ENCODE data around the gene NEK1. TPM values are rescaled to one million over a fixed set of nuclear protein-coding genes. Genes with fewer than 3 reads are reported as not detected.
A peak's percentile ranks its signal among the peaks of the same experiment; 100 is the strongest.

The NEK1 gene
- total and polyA plus RNA-seq, 2 experiments from 2014 or later: 7.6 to 14.3 TPM

- no peak overlapping the region for H3K4me2 ChIP-seq (ENCODE audit: unreplicated experiment)
- H3K9me2 ChIP-seq (ENCODE audit: insufficient read depth): no peaks in the 10 kb centered on the region
- H3K27me3 ChIP-seq (replicated peaks; ENCODE audit: insufficient read depth): no peaks in the 10 kb centered on the region
- no peaks in the 10 kb centered on the region for H4K20me1 ChIP-seq (ENCODE audit: insufficient read depth)
- H2AFZ ChIP-seq: no peak overlapping the region
- 68% methylated on average over 3 of the region's 3 CpGs for WGBS, 2 experiments (ENCODE audit: low coverage in 1 of 2, low lambda C conversion rate in 2 of 2, missing lambda C conversion rate in 2 of 2)
- peak; percentile 31 for DNase-seq
- H3K9me3 ChIP-seq (ENCODE audit: low read depth): no peaks in the 10 kb centered on the region
- H3K9ac ChIP-seq: no peak overlapping the region
- in situ Hi-C loops (cut with MboI): no loop called here
- H3K79me2 ChIP-seq (ENCODE audit: insufficient read depth): no peaks in the 10 kb centered on the region
- no peak overlapping the region for H3K4me3 ChIP-seq
- peaks cover 29% of the 10 kb centered on the region for H3K4me1 ChIP-seq (ENCODE audit: insufficient read depth)
- H3K36me3 ChIP-seq (ENCODE audit: low read depth): no peaks in the 10 kb centered on the region
- peaks cover 26% of the 10 kb centered on the region for H3F3A ChIP-seq (ENCODE audit: insufficient read depth)
- no peak overlapping the region for H3K27ac ChIP-seq
- TF ChIP-seq EZH2phosphoT487 (IDR thresholded peaks at IDR 0.05; ENCODE audit: insufficient read depth, low read depth): no peak
- TF ChIP-seq EZH2 (IDR thresholded peaks at IDR 0.05; ENCODE audit: insufficient read depth, poor library complexity, severe bottlenecking): no peak
Observed at GRCh38 chr4:169385376-169385775, 227.0 kb downstream of the NEK1 start.

GRCh38 chr4:169384779-169385178 lies 227.6 kb downstream of the NEK1 start:
- H3K4me1 ChIP-seq (ENCODE audit: insufficient read depth): peaks cover 29% of the 10 kb centered on the region
- no peaks in the 10 kb centered on the region for H3K27me3 ChIP-seq (replicated peaks; ENCODE audit: insufficient read depth)
- H3K4me3 ChIP-seq: no peak overlapping the region
- H2AFZ ChIP-seq: no peak overlapping the region
- H3K4me2 ChIP-seq (ENCODE audit: unreplicated experiment): peak overlapping the region; percentile 60
- no peak overlapping the region for H3K9ac ChIP-seq
- H3K27ac ChIP-seq: no peak overlapping the region
- DNase-seq: no peak
- no peaks in the 10 kb centered on the region for H3K9me2 ChIP-seq (ENCODE audit: insufficient read depth)
- in situ Hi-C loops (cut with MboI): no loop called here
- WGBS, 2 experiments (ENCODE audit: low coverage in 1 of 2, low lambda C conversion rate in 2 of 2, missing lambda C conversion rate in 2 of 2): 70 to 73% methylated on average over 3 of the region's 3 CpGs
- peaks cover 26% of the 10 kb centered on the region for H3F3A ChIP-seq (ENCODE audit: insufficient read depth)
- no peaks in the 10 kb centered on the region for H3K9me3 ChIP-seq (ENCODE audit: low read depth)
- no peaks in the 10 kb centered on the region for H3K79me2 ChIP-seq (ENCODE audit: insufficient read depth)
- no peaks in the 10 kb centered on the region for H3K36me3 ChIP-seq (ENCODE audit: low read depth)
- TF ChIP-seq EZH2phosphoT487 (IDR thresholded peaks at IDR 0.05; ENCODE audit: insufficient read depth, low read depth): no peak
- TF ChIP-seq EZH2 (IDR thresholded peaks at IDR 0.05; ENCODE audit: insufficient read depth, poor library complexity, severe bottlenecking): no peak
- H4K20me1 ChIP-seq (ENCODE audit: insufficient read depth): no peaks in the 10 kb centered on the region

- H3K4me3 ChIP-seq: no peak overlapping the region
- H3K4me1 ChIP-seq (ENCODE audit: insufficient read depth): peaks cover 29% of the 10 kb centered on the region
- peaks cover 4% of the 10 kb centered on the region for H3K9me3 ChIP-seq (ENCODE audit: low read depth)
- H3K4me2 ChIP-seq (ENCODE audit: unreplicated experiment): peak overlapping the region; percentile 60
- WGBS, 2 experiments (ENCODE audit: low coverage in 1 of 2, low lambda C conversion rate in 2 of 2, missing lambda C conversion rate in 2 of 2): 2 to 4% methylated on average over 3 of the region's 3 CpGs
- H3K9ac ChIP-seq: no peak overlapping the region
- in situ Hi-C loops (cut with MboI): no loop called here
- DNase-seq: peak; percentile 92
- H3K79me2 ChIP-seq (ENCODE audit: insufficient read depth): no peaks in the 10 kb centered on the region
- H3K27ac ChIP-seq: peak overlapping the region; percentile 66
- no peaks in the 10 kb centered on the region for H3K27me3 ChIP-seq (replicated peaks; ENCODE audit: insufficient read depth)
- no peak overlapping the region for H2AFZ ChIP-seq
- TF ChIP-seq EZH2 (IDR thresholded peaks at IDR 0.05; ENCODE audit: insufficient read depth, poor library complexity, severe bottlenecking): no peak
- TF ChIP-seq EZH2phosphoT487 (IDR thresholded peaks at IDR 0.05; ENCODE audit: insufficient read depth, low read depth): peak; percentile 96
- H3F3A ChIP-seq (ENCODE audit: insufficient read depth): peaks cover 26% of the 10 kb centered on the region
- no peaks in the 10 kb centered on the region for H4K20me1 ChIP-seq (ENCODE audit: insufficient read depth)
- H3K9me2 ChIP-seq (ENCODE audit: insufficient read depth): no peaks in the 10 kb centered on the region
- no peaks in the 10 kb centered on the region for H3K36me3 ChIP-seq (ENCODE audit: low read depth)
Observed at GRCh38 chr4:169383724-169384123, 228.7 kb downstream of the NEK1 start.

GRCh38 chr4:169379688-169380087 lies 232.7 kb downstream of the NEK1 start:
- in situ Hi-C loops (cut with MboI): no loop called here
- no peak for TF ChIP-seq EZH2 (IDR thresholded peaks at IDR 0.05; ENCODE audit: insufficient read depth, poor library complexity, severe bottlenecking)
- no peak for TF ChIP-seq EZH2phosphoT487 (IDR thresholded peaks at IDR 0.05; ENCODE audit: insufficient read depth, low read depth)
- Histone ChIP-seq H3K9me2 (ENCODE audit: insufficient read depth) (no peaks in the 10 kb centered on the region), H3F3A (ENCODE audit: insufficient read depth) (peaks cover 17% of the 10 kb centered on the region), H3K4me1 (ENCODE audit: insufficient read depth) (peaks cover 16% of the 10 kb centered on the region), H4K20me1 (ENCODE audit: insufficient read depth) (no peaks in the 10 kb centered on the region), H3K27me3 (replicated peaks; ENCODE audit: insufficient read depth) (no peaks in the 10 kb centered on the region), H2AFZ (no peak overlapping the region), H3K4me3 (no peak overlapping the region), H3K4me2 (ENCODE audit: unreplicated experiment) (no peak overlapping the region), H3K27ac (no peak overlapping the region), H3K9ac (no peak overlapping the region), H3K36me3 (ENCODE audit: low read depth) (no peaks in the 10 kb centered on the region), H3K79me2 (ENCODE audit: insufficient read depth) (no peaks in the 10 kb centered on the region), H3K9me3 (ENCODE audit: low read depth) (peaks cover 9% of the 10 kb centered on the region)
- DNase-seq: no peak

GRCh38 chr4:169377367-169377766 lies 235.0 kb downstream of the NEK1 start:
- Histone ChIP-seq H3K79me2 (ENCODE audit: insufficient read depth) (no peaks in the 10 kb centered on the region), H3F3A (ENCODE audit: insufficient read depth) (peaks cover 9% of the 10 kb centered on the region; the same call in 1 of the 2 replicates), H3K9me3 (ENCODE audit: low read depth) (peaks cover 9% of the 10 kb centered on the region), H4K20me1 (ENCODE audit: insufficient read depth) (no peaks in the 10 kb centered on the region), H3K9me2 (ENCODE audit: insufficient read depth) (no peaks in the 10 kb centered on the region), H3K9ac (no peak overlapping the region), H3K4me1 (ENCODE audit: insufficient read depth) (no peaks in the 10 kb centered on the region), H3K4me2 (ENCODE audit: unreplicated experiment) (no peak overlapping the region), H3K36me3 (ENCODE audit: low read depth) (no peaks in the 10 kb centered on the region), H2AFZ (no peak overlapping the region), H3K4me3 (no peak overlapping the region), H3K27ac (no peak overlapping the region), H3K27me3 (replicated peaks; ENCODE audit: insufficient read depth) (no peaks in the 10 kb centered on the region)
- in situ Hi-C loops (cut with MboI): no loop called here
- no peak for DNase-seq
- TF ChIP-seq EZH2 (IDR thresholded peaks at IDR 0.05; ENCODE audit: insufficient read depth, poor library complexity, severe bottlenecking): no peak
- no peak for TF ChIP-seq EZH2phosphoT487 (IDR thresholded peaks at IDR 0.05; ENCODE audit: insufficient read depth, low read depth)
